K562 (cell line): ENCODE results near the gene ADIPOR1. TPM values are rescaled to one million over a fixed set of nuclear protein-coding genes. Genes with fewer than 3 reads are reported as not detected.

ENCODE experiments used
- ARHGAP35 ChIP-seq: fragments of 450-650 bp; IDR thresholded peaks from 2 replicates; pipeline ENCODE4 v1.6.1; 2018; ENCODE audit not compliant: partially characterized antibody
- ARNT ChIP-seq, 2 experiments: fragments of 450-650 bp; IDR thresholded peaks; 2 replicates each; pipeline ENCODE4 v1.6.1; 2016; ENCODE audit warnings: mild to moderate bottlenecking in 1 of 2
- CBX5 ChIP-seq: IDR thresholded peaks from 2 replicates; pipeline ENCODE4 v1.6.1; 2014; ENCODE audit warnings: low read depth, borderline replicate concordance
- CREB3L1 ChIP-seq: fragments of 450-650 bp; IDR thresholded peaks from 2 replicates; pipeline ENCODE4 v1.6.1; 2014; ENCODE audit warnings: low read depth, mild to moderate bottlenecking, moderate library complexity, borderline replicate concordance
- EP300 ChIP-seq: IDR thresholded peaks from 2 replicates; pipeline ENCODE4 v1.6.1; 2012; ENCODE audit warnings: low read length, improper control_type of control experiment
- FUS ChIP-seq: fragments of 200-400 bp; formaldehyde crosslinking; optimal IDR thresholded peaks from 2 replicates; pipeline ENCODE3; 2017; ENCODE audit warnings: low read depth, low read length
- HDAC1 ChIP-seq, 2 experiments: fragments of 450-650 bp; IDR thresholded peaks; 2 replicates each; pipeline ENCODE4 v1.6.1; 2016 to 2017; ENCODE audit warnings: inconsistent platforms in 1 of 2, mild to moderate bottlenecking in 1 of 2, moderate library complexity in 1 of 2
- HMG20B ChIP-seq: fragments of 250-450 bp; sonication (Bioruptor Pico); IDR thresholded peaks from 2 replicates; pipeline ENCODE4 v1.5.0; 2021; ENCODE audit warnings: mild to moderate bottlenecking
- NRF1 ChIP-seq, 2 experiments: fragments of 450-650 bp; IDR thresholded peaks in 1 of 2; conservative IDR thresholded peaks in 1 of 2; 2 replicates each; pipeline ENCODE4 v1.6.1; 2014; ENCODE audit warnings: mild to moderate bottlenecking in 2 of 2
- PRMT5 ChIP-seq: sonication (generic); formaldehyde crosslinking; IDR thresholded peaks from 2 replicates; pipeline ENCODE4 v1.5.0; 2020; ENCODE audit warnings: missing genetic modification reagents
- RBM25 ChIP-seq: fragments of 200-400 bp; formaldehyde crosslinking; IDR thresholded peaks from 2 replicates; pipeline ENCODE4 v1.6.1; 2018; ENCODE audit warnings: low read length, low read depth, moderate library complexity; ENCODE audit not compliant: severe bottlenecking
- RNF2 ChIP-seq: sonication (generic); IDR thresholded peaks from 2 replicates; pipeline ENCODE4 v1.6.1; 2016
- SMC3 ChIP-seq: conservative IDR thresholded peaks from 2 replicates; pipeline ENCODE4 v1.6.1; 2011; ENCODE audit warnings: low read depth, low read length, improper control_type of control experiment; ENCODE audit not compliant: insufficient read depth
- SPI1 ChIP-seq: IDR thresholded peaks from 2 replicates; pipeline ENCODE4 v1.6.1; 2011; ENCODE audit warnings: low read depth, low read length, control low read depth, borderline replicate concordance
- STAT5A ChIP-seq: IDR thresholded peaks from 2 replicates; pipeline ENCODE4 v1.6.1; 2012; ENCODE audit warnings: low read length, inconsistent platforms, borderline replicate concordance
- TOE1 ChIP-seq, 2 experiments: fragments of 450-650 bp in 1 of 2; sonication (generic) in 1 of 2; formaldehyde crosslinking in 1 of 2; IDR thresholded peaks; 2 replicates each; pipeline versions ENCODE4 v1.7.1 to v1.8.0; 2016 to 2022; ENCODE audit warnings: borderline replicate concordance in 2 of 2, mild to moderate bottlenecking in 2 of 2, antibody characterized with exemption in 1 of 2, inconsistent platforms in 1 of 2, low read depth in 1 of 2, missing genetic modification reagents in 1 of 2, moderate library complexity in 1 of 2
- ZC3H4 ChIP-seq: sonication (generic); formaldehyde crosslinking; IDR thresholded peaks from 2 replicates; pipeline ENCODE4 v1.9.0; 2021; ENCODE audit warnings: missing genetic modification reagents, borderline replicate concordance
- ZNF3 ChIP-seq: fragments of 250-450 bp; sonication (Bioruptor Pico); IDR thresholded peaks from 2 replicates; pipeline ENCODE4 v1.5.0; 2021; ENCODE audit warnings: mild to moderate bottlenecking, moderate library complexity
- ZNF318 ChIP-seq, 2 experiments: fragments of 450-650 bp; IDR thresholded peaks; 2 replicates each; pipeline ENCODE4 v1.6.1; 2016; ENCODE audit warnings: mild to moderate bottlenecking in 2 of 2, borderline replicate concordance in 1 of 2, low read depth in 1 of 2, moderate library complexity in 1 of 2
- ZNF584 ChIP-seq: fragments of 200-800 bp; sonication (Bioruptor generic); IDR thresholded peaks from 2 replicates; pipeline ENCODE4 v1.6.1; 2016; ENCODE audit warnings: low read depth, mild to moderate bottlenecking, missing genetic modification characterization, missing compliant biosample characterization
- polyA plus RNA-seq, 8 experiments: library from polyadenylated mRNA; depleted of rRNA in 4 of 8; stranded (reverse) in 5 of 8; unstranded in 3 of 8; fragments of >200 nt; fragmentation: Nextera tagmentation in 2 of 8; fragmentation: Illumina TruSeq in 1 of 8; extraction: Ambion mirVana in 2 of 8; extraction: Trizol in 1 of 8; gene quantifications; 2 replicates each; pipeline versions ENCODE4 v1.2.1 to v1.2.3, GENCODE V29; 2011 to 2014; ENCODE audit warnings: inconsistent platforms in 1 of 8, missing spikeins in 1 of 8
- total RNA-seq, 7 experiments: library from RNA; depleted of rRNA in 6 of 7; stranded (reverse); fragments of >200 nt in 6 of 7; fragmentation: Illumina TruSeq in 2 of 7; extraction: Trizol in 2 of 7; gene quantifications; 2 replicates each; pipeline versions ENCODE4 v1.2.1 to v1.2.3, GENCODE V29; 2011 to 2021; ENCODE audit warnings: low replicate concordance in 1 of 7

ADIPOR1 gene
- total and polyA plus RNA-seq, 9 of the 15 experiments (the other 6 are each of a cell fraction or from before 2014, with no cell fraction given), result 29.0 to 217 (median 100) TPM

- TF ChIP-seq ZNF318 (IDR thresholded peaks at IDR 0.05; ENCODE audit: borderline replicate concordance in 1 of 2, low read depth in 1 of 2), result no peak
- TF ChIP-seq FUS, result no peak
- 0 out of 4 replicates have a peak, but pooled peaks of 1 of the 2 experiments have one; percentile 27 for TF ChIP-seq NRF1 (conservative IDR thresholded peaks at IDR 0.05 in 1 of 2, IDR thresholded peaks at IDR 0.05 in 1 of 2)
- 0 out of 2 replicates have a peak, but pooled peaks have one; percentile 33 for TF ChIP-seq CREB3L1
- TF ChIP-seq HDAC1 (IDR thresholded peaks at IDR 0.05), result peak in 1 of 2 experiments; percentile 46; a peak in 1 of 4 replicates
- no peak for TF ChIP-seq HMG20B (CRISPR knock-in tag)
- TF ChIP-seq SMC3, result peak; percentile 81
- no peak for TF ChIP-seq ZC3H4
- peak; percentile 25; the same call in 1 of the 2 replicates for TF ChIP-seq STAT5A
- TF ChIP-seq SPI1, result peak; percentile 86; the same call in 1 of the 2 replicates
- peak in 1 of 2 experiments; percentile 66; a peak in 1 of 4 replicates for TF ChIP-seq ARNT (IDR thresholded peaks at IDR 0.05)
- TF ChIP-seq CBX5, result no peak
- peak; percentile 41; the same call in 1 of the 2 replicates for TF ChIP-seq EP300
- 0 out of 2 replicates have a peak, but pooled peaks have one; percentile 41 for TF ChIP-seq RNF2
- TF ChIP-seq TOE1 (IDR thresholded peaks at IDR 0.05; ENCODE audit: borderline replicate concordance), result peak; percentile 46; the same call in 1 of the 2 replicates
- TF ChIP-seq TOE1 (CRISPR knock-in tag; IDR thresholded peaks at IDR 0.05; ENCODE audit: borderline replicate concordance, low read depth), result no peak
- no peak for TF ChIP-seq RBM25
- no peak for TF ChIP-seq ZNF584
- no peak for TF ChIP-seq PRMT5
- no peak for TF ChIP-seq ZNF3
- TF ChIP-seq ARHGAP35, result no peak
Measured at GRCh38 chr1:202968895-202969295, 10.8 kb upstream of the ADIPOR1 start (continued).
